Measurements from ENCODE around the gene ABCA9.

ABCA9 gene

GRCh38 chr17:69018022-69018615, 42.6 kb downstream of the ABCA9 start:
- H3K9me3 ChIP-seq (ENCODE audit: insufficient read depth, low read length, severe bottlenecking) = no peaks in the 10 kb centered on the region
- TF ChIP-seq EZH2 (IDR thresholded peaks at IDR 0.05; ENCODE audit: borderline replicate concordance, low read depth, low read length, severe bottlenecking) (no peak), CTCF (IDR thresholded peaks at IDR 0.05; ENCODE audit: borderline replicate concordance, extremely low read depth, low read length, poor library complexity, severe bottlenecking) (no peak)
- H3K4me3 ChIP-seq (ENCODE audit: low read depth in 1 of 2, low read length in 2 of 2) = no peak overlapping the region
- H3K27me3 ChIP-seq (ENCODE audit: insufficient read depth, low read length, poor library complexity) = no peaks in the 10 kb centered on the region
- H3K79me2 ChIP-seq (ENCODE audit: insufficient read depth, low read length) = no peaks in the 10 kb centered on the region
- H3K4me1 ChIP-seq (ENCODE audit: insufficient read depth, low read length) = no peaks in the 10 kb centered on the region
- ATAC-seq (ENCODE audit: insufficient read depth, low read depth) (no peak), DNase-seq (no peak)
- no peaks in the 10 kb centered on the region for H3K36me3 ChIP-seq (ENCODE audit: insufficient read depth, low read length)
- H4K20me1 ChIP-seq (ENCODE audit: insufficient read depth, low read length) = no peaks in the 10 kb centered on the region
- no peak overlapping the region for H3K9ac ChIP-seq (ENCODE audit: low read depth, low read length)
- H3K4me2 ChIP-seq (ENCODE audit: insufficient read depth, low read length) = no peak overlapping the region
- no peak overlapping the region for H2AFZ ChIP-seq (ENCODE audit: low read depth, low read length)
- no peak overlapping the region for H3K27ac ChIP-seq (ENCODE audit: low read length)

GRCh38 chr17:69015631-69016030, 45.1 kb downstream of the ABCA9 start:
- Histone ChIP-seq H3K36me3 (ENCODE audit: insufficient read depth, low read length) (no peaks in the 10 kb centered on the region), H2AFZ (ENCODE audit: low read depth, low read length) (no peak overlapping the region), H3K4me3 (ENCODE audit: low read depth in 1 of 2, low read length in 2 of 2) (no peak overlapping the region), H3K4me1 (ENCODE audit: insufficient read depth, low read length) (no peaks in the 10 kb centered on the region), H3K9ac (ENCODE audit: low read depth, low read length) (no peak overlapping the region), H3K9me3 (ENCODE audit: insufficient read depth, low read length, severe bottlenecking) (no peaks in the 10 kb centered on the region), H3K27me3 (ENCODE audit: insufficient read depth, low read length, poor library complexity) (no peaks in the 10 kb centered on the region), H4K20me1 (ENCODE audit: insufficient read depth, low read length) (no peaks in the 10 kb centered on the region), H3K79me2 (ENCODE audit: insufficient read depth, low read length) (no peaks in the 10 kb centered on the region), H3K27ac (ENCODE audit: low read length) (no peak overlapping the region), H3K4me2 (ENCODE audit: insufficient read depth, low read length) (no peak overlapping the region)
- TF ChIP-seq EZH2 (IDR thresholded peaks at IDR 0.05; ENCODE audit: borderline replicate concordance, low read depth, low read length, severe bottlenecking) (no peak), CTCF (IDR thresholded peaks at IDR 0.05; ENCODE audit: borderline replicate concordance, extremely low read depth, low read length, poor library complexity, severe bottlenecking) (no peak)
- ATAC-seq (ENCODE audit: insufficient read depth, low read depth) (no peak), DNase-seq (no peak)

GRCh38 chr17:69012895-69013805, 47.6 kb downstream of the ABCA9 start:
- ATAC-seq (ENCODE audit: insufficient read depth, low read depth) = no peak
- Histone ChIP-seq H2AFZ (ENCODE audit: low read depth, low read length) (no peak overlapping the region), H4K20me1 (ENCODE audit: insufficient read depth, low read length) (no peaks in the 10 kb centered on the region)

More at GRCh38 chr17:69012895-69013805, 47.6 kb downstream of the ABCA9 start:
- Histone ChIP-seq H3K27ac (ENCODE audit: low read length) (no peak overlapping the region), H3K4me1 (ENCODE audit: insufficient read depth, low read length) (no peaks in the 10 kb centered on the region), H3K79me2 (ENCODE audit: insufficient read depth, low read length) (no peaks in the 10 kb centered on the region), H3K36me3 (ENCODE audit: insufficient read depth, low read length) (no peaks in the 10 kb centered on the region), H3K4me2 (ENCODE audit: insufficient read depth, low read length) (no peak overlapping the region), H3K9me3 (ENCODE audit: insufficient read depth, low read length, severe bottlenecking) (no peaks in the 10 kb centered on the region), H3K27me3 (ENCODE audit: insufficient read depth, low read length, poor library complexity) (no peaks in the 10 kb centered on the region), H3K4me3 (ENCODE audit: low read depth in 1 of 2, low read length in 2 of 2) (no peak overlapping the region), H3K9ac (ENCODE audit: low read depth, low read length) (no peak overlapping the region)
- DNase-seq = no peak
- no peak for TF ChIP-seq CTCF (IDR thresholded peaks at IDR 0.05; ENCODE audit: borderline replicate concordance, extremely low read depth, low read length, poor library complexity, severe bottlenecking)
- no peak for TF ChIP-seq EZH2 (IDR thresholded peaks at IDR 0.05; ENCODE audit: borderline replicate concordance, low read depth, low read length, severe bottlenecking)

All from DND-41 (cell line).